ENCODE measurements around the gene CELF1. TPM values are rescaled to one million over a fixed set of nuclear protein-coding genes. Genes with fewer than 3 reads are reported as not detected.

Gene CELF1
- polyA plus RNA-seq, 1 donor (not counting 4 experiments of a cell fraction or from before 2014, with no cell fraction given), result 110 TPM

DNA sequence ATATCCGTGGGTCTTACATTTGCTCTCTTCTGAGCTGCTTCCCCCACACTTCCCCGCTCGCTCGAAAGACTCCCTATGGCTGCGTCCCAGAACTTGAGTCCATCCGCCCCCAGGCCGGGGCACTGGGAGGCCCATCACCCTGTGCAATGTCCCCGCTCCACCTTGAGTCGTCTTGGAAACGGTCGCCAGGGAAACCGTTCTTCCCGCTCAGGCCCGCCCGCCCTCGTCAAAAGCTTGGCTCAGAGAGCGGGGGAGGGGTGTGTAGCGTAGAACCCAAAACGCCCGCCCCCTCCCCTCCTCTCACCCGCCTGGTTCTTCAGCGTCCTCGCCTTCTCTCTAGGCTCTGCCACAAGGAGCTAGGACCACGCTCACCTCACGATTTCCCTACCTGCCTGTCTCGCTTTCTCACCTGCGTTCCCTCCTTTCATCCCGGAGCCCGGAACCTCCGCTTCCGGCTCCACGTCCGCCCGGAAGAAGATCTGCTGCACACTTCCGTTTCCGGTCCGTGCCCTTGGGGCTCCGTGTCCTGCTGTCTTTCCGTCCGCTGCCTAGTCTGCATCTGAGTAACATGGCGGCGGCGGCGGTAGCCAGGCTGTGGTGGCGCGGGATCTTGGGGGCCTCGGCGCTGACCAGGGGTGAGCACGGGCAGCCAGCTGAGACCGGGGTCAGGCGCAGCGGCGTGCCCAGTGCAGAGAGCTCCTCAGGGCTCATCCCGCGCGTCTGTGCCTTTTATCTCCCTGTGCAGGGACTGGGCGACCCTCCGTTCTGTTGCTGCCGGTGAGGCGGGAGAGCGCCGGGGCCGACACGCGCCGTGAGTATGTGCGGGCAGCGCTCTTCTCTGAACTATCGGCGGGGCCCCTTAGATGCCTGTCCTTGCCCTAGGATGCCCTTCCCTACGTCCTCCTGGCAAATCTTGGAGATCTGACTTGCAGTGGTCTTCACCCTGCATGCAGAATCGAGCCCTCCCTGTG is 25.9 kb upstream of the CELF1 start, which contains the start of the genes KBTBD4 and NDUFS3:
Gene KBTBD4 (minus strand): TSS at position 447 of the 971 bp plus-strand sequence. CDS start 19 bp downstream, at position 428.
Gene NDUFS3 (plus strand): TSS at position 551 of the 971 bp plus-strand sequence. CDS start 18 bp downstream, at position 569.
- no peak for DNase-seq (ENCODE audit: low read depth, low spot score)
- Histone ChIP-seq H3K4me3 (ENCODE audit: control insufficient read depth in 2 of 3, extremely low read depth in 1 of 3, insufficient read depth in 2 of 3, low read depth in 1 of 3, low read length in 3 of 3) (peak within 1 kb of the TSS; percentile 78 to 89 (median 85)), H3K36me3 (ENCODE audit: control insufficient read depth in 2 of 2, extremely low read depth in 1 of 2, insufficient read depth in 2 of 2, low read length in 2 of 2) (peaks cover 17 to 35% of the 10 kb centered on the region in 2 experiments), H3K4me2 (ENCODE audit: control insufficient read depth, extremely low read depth, insufficient read depth, low read depth, low read length) (peak within 1 kb of the TSS; percentile 93), H3K9me3 (ENCODE audit: control insufficient read depth, low read depth, low read length) (no peaks in the 10 kb centered on the region), H4K20me1 (ENCODE audit: control insufficient read depth, extremely low read depth, insufficient read depth, low read length) (no peaks in the 10 kb centered on the region), H3K9me1 (ENCODE audit: control insufficient read depth, extremely low read depth, insufficient read depth, low read length) (no peaks in the 10 kb centered on the region), H3K79me2 (ENCODE audit: control insufficient read depth, insufficient read depth, low read length) (peaks cover 29% of the 10 kb centered on the region), H3K4me1 (ENCODE audit: control insufficient read depth, extremely low read depth, insufficient read depth, low read length) (peaks cover 24% of the 10 kb centered on the region), H3K27ac (ENCODE audit: control insufficient read depth, insufficient read depth, low read length) (peak within 1 kb of the TSS; percentile 71), H3K27me3 (ENCODE audit: control insufficient read depth, extremely low read depth, insufficient read depth, low read length) (no peaks in the 10 kb centered on the region), H3K9ac (ENCODE audit: control insufficient read depth, extremely low read depth, insufficient read depth, low read length) (peak within 1 kb of the TSS; percentile 88), H2AFZ (ENCODE audit: control insufficient read depth, low read length) (peak within 1 kb of the TSS; percentile 89)
- TF ChIP-seq, protein P1, sequence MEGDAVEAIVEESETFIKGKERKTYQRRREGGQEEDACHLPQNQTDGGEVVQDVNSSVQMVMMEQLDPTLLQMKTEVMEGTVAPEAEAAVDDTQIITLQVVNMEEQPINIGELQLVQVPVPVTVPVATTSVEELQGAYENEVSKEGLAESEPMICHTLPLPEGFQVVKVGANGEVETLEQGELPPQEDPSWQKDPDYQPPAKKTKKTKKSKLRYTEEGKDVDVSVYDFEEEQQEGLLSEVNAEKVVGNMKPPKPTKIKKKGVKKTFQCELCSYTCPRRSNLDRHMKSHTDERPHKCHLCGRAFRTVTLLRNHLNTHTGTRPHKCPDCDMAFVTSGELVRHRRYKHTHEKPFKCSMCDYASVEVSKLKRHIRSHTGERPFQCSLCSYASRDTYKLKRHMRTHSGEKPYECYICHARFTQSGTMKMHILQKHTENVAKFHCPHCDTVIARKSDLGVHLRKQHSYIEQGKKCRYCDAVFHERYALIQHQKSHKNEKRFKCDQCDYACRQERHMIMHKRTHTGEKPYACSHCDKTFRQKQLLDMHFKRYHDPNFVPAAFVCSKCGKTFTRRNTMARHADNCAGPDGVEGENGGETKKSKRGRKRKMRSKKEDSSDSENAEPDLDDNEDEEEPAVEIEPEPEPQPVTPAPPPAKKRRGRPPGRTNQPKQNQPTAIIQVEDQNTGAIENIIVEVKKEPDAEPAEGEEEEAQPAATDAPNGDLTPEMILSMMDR (optimal IDR thresholded peaks at IDR 0.05 in 1 of 3, IDR thresholded peaks at IDR 0.05 in 1 of 3, conservative IDR thresholded peaks at IDR 0.05 in 1 of 3; ENCODE audit: extremely low read depth in 1 of 3, insufficient read depth in 2 of 3, low read length in 3 of 3), result no peak
- no peak for TF ChIP-seq EZH2 (IDR thresholded peaks at IDR 0.05; ENCODE audit: low read length)
- no peak for FAIRE-seq
- dilution Hi-C loops (cut with MboI; ENCODE audit: extremely low pct_ligation_motif_present, low sequenced_read_pairs), result no loop called here

DNA sequence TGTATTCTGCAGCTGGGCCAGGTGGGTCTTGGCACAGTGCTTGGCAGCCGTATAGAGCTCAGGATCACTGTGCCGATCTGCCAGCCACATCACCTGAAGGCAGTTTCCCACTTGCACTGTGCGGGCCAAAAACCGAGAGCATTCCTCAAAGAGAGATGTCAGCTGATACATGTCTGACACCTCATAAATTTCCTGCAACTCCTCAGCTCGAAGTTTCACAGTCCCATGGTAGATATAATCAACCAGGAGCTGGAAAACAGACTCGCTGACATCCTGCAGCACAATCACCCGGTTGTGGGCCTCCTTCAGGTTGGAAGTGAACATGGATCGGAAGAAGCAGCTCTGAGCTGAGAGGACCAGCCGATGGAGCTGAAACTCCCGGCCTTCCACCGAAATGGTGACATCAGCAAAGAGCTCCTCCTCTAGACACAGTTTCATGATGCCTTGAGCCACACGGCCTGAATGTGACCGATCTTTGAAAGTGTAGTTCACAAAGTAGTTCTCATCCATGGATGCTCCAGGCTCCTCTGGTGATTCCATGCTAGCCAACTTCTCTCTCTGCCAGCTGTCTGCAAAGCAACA is 24.6 kb upstream of the CELF1 start:
- H4K20me1 ChIP-seq (ENCODE audit: control insufficient read depth, extremely low read depth, insufficient read depth, low read length), result peaks cover 3% of the 10 kb centered on the region
- H3K4me2 ChIP-seq (ENCODE audit: control insufficient read depth, extremely low read depth, insufficient read depth, low read depth, low read length), result peak overlapping the region; percentile 87
- peaks cover 3% of the 10 kb centered on the region for H3K9me1 ChIP-seq (ENCODE audit: control insufficient read depth, extremely low read depth, insufficient read depth, low read length)
- H3K9ac ChIP-seq (ENCODE audit: control insufficient read depth, extremely low read depth, insufficient read depth, low read length), result peak overlapping the region; percentile 88
- no peak overlapping the region for H2AFZ ChIP-seq (ENCODE audit: control insufficient read depth, low read length)
- H3K27ac ChIP-seq (ENCODE audit: control insufficient read depth, insufficient read depth, low read length), result peak overlapping the region; percentile 71
- dilution Hi-C loops (cut with MboI; ENCODE audit: extremely low pct_ligation_motif_present, low sequenced_read_pairs), result no loop called here
- no peaks in the 10 kb centered on the region for H3K27me3 ChIP-seq (ENCODE audit: control insufficient read depth, extremely low read depth, insufficient read depth, low read length)
- H3K4me1 ChIP-seq (ENCODE audit: control insufficient read depth, extremely low read depth, insufficient read depth, low read length), result peaks cover 34% of the 10 kb centered on the region
- no peak for TF ChIP-seq EZH2 (IDR thresholded peaks at IDR 0.05; ENCODE audit: low read length)
- TF ChIP-seq, protein P1 (optimal IDR thresholded peaks at IDR 0.05 in 1 of 3, IDR thresholded peaks at IDR 0.05 in 1 of 3, conservative IDR thresholded peaks at IDR 0.05 in 1 of 3; ENCODE audit: extremely low read depth in 1 of 3, insufficient read depth in 2 of 3, low read length in 3 of 3), result no peak
- no peak for DNase-seq (ENCODE audit: low read depth, low spot score)
- H3K4me3 ChIP-seq (ENCODE audit: control insufficient read depth in 2 of 3, extremely low read depth in 1 of 3, insufficient read depth in 2 of 3, low read depth in 1 of 3, low read length in 3 of 3), result peak overlapping the region; percentile 6 to 89 (median 78)
- peaks cover 38% of the 10 kb centered on the region for H3K79me2 ChIP-seq (ENCODE audit: control insufficient read depth, insufficient read depth, low read length)
- no peak for FAIRE-seq
- H3K9me3 ChIP-seq (ENCODE audit: control insufficient read depth, low read depth, low read length), result no peaks in the 10 kb centered on the region
- peaks cover 15 to 42% of the 10 kb centered on the region in 2 experiments for H3K36me3 ChIP-seq (ENCODE audit: control insufficient read depth in 2 of 2, extremely low read depth in 1 of 2, insufficient read depth in 2 of 2, low read length in 2 of 2)

Data from keratinocyte (primary cell).